ENCODE measurements around the gene SEMA4G. TPM values are rescaled to one million over a fixed set of nuclear protein-coding genes. Genes with fewer than 3 reads are reported as not detected.
A peak's percentile ranks its signal among the peaks of the same experiment; 100 is the strongest.

SEMA4G gene
- total RNA-seq, 4 donors from 2014 or later, result 15.3 to 31.9 (median 23.6) TPM

DNA sequence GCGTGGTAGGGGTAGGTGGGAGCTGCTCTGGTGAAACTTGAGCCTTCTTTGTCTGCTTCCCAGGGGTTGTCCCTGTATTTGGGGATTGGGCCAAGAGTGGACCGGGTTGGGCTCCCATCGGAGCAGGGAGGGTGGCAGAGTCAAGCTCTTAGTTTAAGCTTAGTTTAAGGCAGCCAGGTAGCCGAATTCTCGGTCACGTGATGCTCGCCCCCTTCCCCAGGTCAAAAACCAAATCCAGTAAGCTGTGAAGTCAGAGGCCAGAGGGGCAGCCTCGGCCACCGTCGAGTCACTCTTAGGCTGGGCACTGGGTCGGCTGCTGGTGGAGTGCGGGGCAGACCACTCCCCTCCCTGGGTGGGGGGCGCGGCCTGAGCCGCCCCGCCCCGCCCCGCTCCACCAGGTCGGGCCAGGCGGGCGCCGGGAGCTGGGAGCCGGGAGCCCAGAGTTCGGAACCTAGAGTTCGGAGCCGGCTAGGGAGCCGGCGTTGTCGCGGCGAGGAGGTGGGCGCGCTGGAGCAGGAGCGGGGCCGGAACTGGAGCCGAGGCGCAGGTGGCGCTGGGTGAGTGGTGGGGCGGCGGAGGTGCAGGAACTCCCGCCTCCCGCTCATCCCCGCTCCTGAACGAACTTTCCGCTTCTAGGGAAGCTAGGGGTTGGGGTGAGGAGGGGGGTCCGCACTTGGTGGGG lies 27.5 kb downstream of the SEMA4G start:
- peak overlapping the region; percentile 60 for H3K4me3 ChIP-seq (ENCODE audit: low read depth, poor library complexity, severe bottlenecking)
- DNase-seq (ENCODE audit: low spot score in 2 of 2), result no peak
- WGBS, 2 donors, result 4 to 6% methylated on average over 34 to 44 of the region's 46 CpGs
- intact Hi-C loops (cut with DNase I; ENCODE audit: low total_unique reads), result no loop called here
- TF ChIP-seq POLR2A (IDR thresholded peaks at IDR 0.05), result no peak
- TF ChIP-seq, protein P1, sequence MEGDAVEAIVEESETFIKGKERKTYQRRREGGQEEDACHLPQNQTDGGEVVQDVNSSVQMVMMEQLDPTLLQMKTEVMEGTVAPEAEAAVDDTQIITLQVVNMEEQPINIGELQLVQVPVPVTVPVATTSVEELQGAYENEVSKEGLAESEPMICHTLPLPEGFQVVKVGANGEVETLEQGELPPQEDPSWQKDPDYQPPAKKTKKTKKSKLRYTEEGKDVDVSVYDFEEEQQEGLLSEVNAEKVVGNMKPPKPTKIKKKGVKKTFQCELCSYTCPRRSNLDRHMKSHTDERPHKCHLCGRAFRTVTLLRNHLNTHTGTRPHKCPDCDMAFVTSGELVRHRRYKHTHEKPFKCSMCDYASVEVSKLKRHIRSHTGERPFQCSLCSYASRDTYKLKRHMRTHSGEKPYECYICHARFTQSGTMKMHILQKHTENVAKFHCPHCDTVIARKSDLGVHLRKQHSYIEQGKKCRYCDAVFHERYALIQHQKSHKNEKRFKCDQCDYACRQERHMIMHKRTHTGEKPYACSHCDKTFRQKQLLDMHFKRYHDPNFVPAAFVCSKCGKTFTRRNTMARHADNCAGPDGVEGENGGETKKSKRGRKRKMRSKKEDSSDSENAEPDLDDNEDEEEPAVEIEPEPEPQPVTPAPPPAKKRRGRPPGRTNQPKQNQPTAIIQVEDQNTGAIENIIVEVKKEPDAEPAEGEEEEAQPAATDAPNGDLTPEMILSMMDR (IDR thresholded peaks at IDR 0.05), result no peak

DNA sequence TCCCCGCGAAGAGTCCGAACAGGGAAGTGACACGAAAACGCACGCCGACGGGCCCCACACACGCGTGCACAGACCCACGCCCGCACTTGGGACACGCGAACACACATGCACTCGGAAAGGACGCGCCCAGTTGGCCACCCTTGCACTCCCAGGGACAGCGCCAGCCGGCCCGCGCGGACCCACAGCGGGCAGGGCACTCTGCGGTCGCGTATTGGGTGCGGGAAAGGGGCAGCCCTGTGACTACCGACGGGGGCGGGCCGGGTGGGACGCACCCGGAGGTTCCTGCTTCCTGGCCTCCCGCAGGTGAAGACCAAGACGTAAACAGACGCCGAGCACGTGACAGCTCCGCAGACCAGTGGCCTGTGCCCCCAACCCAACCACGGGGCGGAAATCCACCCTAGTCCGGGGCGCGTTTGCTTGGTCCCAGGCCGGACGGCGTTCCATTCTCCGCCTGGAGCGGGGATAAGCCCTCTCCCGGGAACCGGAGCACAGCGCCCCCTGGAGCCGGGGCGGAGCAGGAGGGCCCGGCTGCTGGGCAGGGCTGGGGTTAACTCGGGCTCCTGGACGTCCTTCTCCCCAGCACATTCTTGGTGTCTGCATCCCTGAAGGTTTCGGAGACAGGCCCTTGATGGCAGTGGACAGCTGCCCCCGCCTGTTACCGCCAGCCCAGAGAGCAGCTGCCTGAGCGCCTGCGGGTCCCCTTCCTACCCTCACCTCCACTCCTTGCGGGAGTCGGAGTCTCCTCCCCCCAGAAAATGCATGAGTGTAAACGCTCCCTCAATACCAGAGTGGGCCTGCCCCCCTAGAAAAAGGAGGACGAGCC lies 28.3 kb downstream of the SEMA4G start:
- 0% methylated on average over 15 to 51 of the region's 66 CpGs for WGBS, 2 donors
- peak overlapping the region; percentile 60 for H3K4me3 ChIP-seq (ENCODE audit: low read depth, poor library complexity, severe bottlenecking)
- intact Hi-C loops (cut with DNase I; ENCODE audit: low total_unique reads), result no loop called here
- peak; percentile 64 to 95 for DNase-seq (ENCODE audit: low spot score in 2 of 2)
- TF ChIP-seq POLR2A (IDR thresholded peaks at IDR 0.05), result no peak
- TF ChIP-seq, protein P1 (IDR thresholded peaks at IDR 0.05), result peak in 1 of 3 donors; percentile 75

DNA sequence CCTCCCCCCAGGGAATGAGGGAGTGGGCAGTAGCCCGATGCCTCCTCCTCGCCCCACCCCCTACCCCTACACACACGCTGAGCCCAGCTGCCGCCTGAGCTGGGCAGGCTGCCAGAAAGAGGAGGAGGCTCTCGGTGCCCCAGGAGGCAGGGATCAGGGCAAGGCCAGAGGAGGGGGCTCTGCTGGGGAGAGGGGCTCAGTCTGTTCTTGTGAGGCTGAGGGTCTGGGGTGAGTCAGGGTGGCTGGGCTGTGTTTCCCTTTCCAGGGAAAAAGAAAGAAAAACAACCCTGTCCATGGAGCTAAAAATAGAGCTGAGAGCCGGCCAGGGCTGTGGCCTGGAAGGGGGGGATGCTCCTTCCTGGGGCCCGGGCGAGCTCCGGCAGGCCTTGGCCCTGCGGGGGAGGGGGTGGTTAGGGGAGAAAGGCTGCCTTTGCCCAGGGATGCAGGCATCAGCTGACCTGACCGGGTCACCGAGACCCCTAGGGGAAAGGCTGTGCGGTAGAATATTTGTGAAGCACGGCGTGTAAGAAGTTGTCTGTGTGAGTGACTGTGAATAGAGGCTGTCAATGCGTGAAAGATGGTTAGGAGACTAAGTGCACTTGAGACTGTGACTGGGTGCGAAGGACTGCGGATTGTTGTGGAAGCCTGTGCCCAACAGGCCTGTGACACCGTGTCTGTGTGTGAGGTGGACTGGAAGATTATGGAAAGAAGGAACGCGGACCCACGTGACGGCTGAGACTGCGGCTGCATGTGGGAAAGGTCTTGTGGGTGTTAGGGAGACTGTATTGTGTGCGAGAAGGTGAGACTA lies 29.1 kb downstream of the SEMA4G start:
- peak; percentile 79 to 96 for DNase-seq (ENCODE audit: low spot score in 2 of 2)
- intact Hi-C loops (cut with DNase I; ENCODE audit: low total_unique reads), result no loop called here
- peak overlapping the region; percentile 60 for H3K4me3 ChIP-seq (ENCODE audit: low read depth, poor library complexity, severe bottlenecking)
- WGBS, 2 donors, result 2 to 5% methylated on average over 21 to 25 of the region's 25 CpGs
- TF ChIP-seq POLR2A (IDR thresholded peaks at IDR 0.05), result no peak
- TF ChIP-seq, protein P1 (IDR thresholded peaks at IDR 0.05), result no peak

DNA sequence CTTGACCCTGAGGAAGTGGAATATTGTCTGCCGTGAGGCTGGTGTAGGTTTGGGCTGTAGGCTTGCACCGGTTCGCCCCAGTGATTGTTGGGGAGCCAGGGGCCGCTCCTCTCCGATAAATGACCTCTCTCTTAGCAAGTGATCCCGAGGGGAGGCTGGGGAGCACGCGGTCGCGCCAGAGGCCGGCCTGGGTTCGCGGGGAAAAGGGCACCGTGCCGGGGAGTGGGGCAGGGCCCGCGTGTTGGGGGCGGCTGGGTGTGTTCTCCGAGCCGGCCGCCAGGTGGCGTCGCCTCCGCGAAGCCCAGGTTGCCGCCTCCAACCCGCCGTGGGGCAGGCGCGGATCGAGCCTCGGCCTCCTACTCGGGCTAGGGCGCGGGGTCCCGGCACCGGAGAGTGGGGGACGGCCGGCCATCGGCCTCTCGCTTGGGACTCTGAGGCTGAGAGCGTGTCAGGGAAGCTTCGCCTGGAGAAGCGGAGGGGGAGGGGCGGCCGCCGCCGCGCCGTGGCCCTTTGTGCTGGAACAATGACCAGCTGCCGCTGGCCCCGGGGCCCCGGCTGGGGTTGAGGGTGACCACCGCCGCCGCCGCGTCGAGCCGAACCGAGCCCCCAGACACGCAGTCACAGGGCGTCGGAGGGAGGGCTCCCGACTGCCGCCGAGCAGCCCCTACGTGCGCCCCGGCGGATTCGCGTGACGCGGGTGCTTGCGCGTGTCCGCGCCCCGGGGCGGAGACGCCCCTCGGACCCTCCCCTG lies 29.9 kb downstream of the SEMA4G start:
- WGBS, 2 donors, result 0% methylated on average over 15 to 64 of the region's 83 CpGs
- TF ChIP-seq, protein P1 (IDR thresholded peaks at IDR 0.05), result peak in 1 of 3 donors; percentile 86
- peak in 1 of 2 donors; percentile 73 for TF ChIP-seq POLR2A (IDR thresholded peaks at IDR 0.05)
- peak overlapping the region; percentile 47 for H3K4me3 ChIP-seq (ENCODE audit: low read depth, poor library complexity, severe bottlenecking)
- DNase-seq (ENCODE audit: low spot score in 2 of 2), result peak; percentile 66 to 97
- intact Hi-C loops (cut with DNase I; ENCODE audit: low total_unique reads), result no loop called here

DNA sequence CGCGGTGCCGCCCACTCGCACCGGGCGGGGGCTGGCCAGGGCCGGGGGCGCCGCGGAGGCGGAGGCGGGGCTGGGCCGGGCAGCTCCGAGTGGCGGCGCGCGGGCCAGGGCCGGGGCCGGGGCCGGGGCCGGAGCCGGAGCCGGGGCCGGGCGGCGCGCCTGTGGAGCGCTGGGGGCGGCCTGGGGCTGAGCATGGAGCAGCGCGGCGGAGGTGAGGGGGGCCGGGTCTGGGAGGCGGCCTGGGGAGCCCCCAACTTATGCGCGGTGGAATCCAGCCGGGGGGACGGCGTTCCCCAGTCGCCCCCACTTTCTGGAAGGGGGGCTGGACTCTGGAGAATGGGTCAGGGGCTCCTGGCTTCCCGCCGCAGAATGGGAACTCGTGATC lies 30.4 kb downstream of the SEMA4G start, which contains the start of gene LZTS2:
LZTS2 (plus strand) TSS at position 67 of the 385 bp plus-strand sequence. CDS start 2,731 bp downstream, outside the sequence.
- DNase-seq (ENCODE audit: low spot score in 2 of 2), result no peak
- intact Hi-C loops (cut with DNase I; ENCODE audit: low total_unique reads), result no loop called here
- peak within 1 kb of the TSS; percentile 62 for H3K4me3 ChIP-seq (ENCODE audit: low read depth, poor library complexity, severe bottlenecking)
- TF ChIP-seq POLR2A (IDR thresholded peaks at IDR 0.05), result no peak
- TF ChIP-seq, protein P1 (IDR thresholded peaks at IDR 0.05), result no peak
- 0% methylated on average over 8 to 34 of the region's 44 CpGs for WGBS, 2 donors

Measured in lower leg skin (tissue), 4 donors.